ENCODE measurements around the gene PPM1F.

The PPM1F gene

GRCh38 chr22:21960200-21961126 is 7.8 kb upstream of the PPM1F start:
- DNase-seq: no peak

- no peak for DNase-seq
Observed at GRCh38 chr22:21959274-21960074, 6.8 kb upstream of the PPM1F start.

GRCh38 chr22:21958360-21959273 is 6.0 kb upstream of the PPM1F start:
- no peak for DNase-seq

- DNase-seq: peak; percentile 40 to 53 (median 43)
Observed at GRCh38 chr22:21951931-21952465, 650 bp downstream of the PPM1F start.

- DNase-seq: no peak
Observed at GRCh38 chr22:21951062-21951461, 1.6 kb downstream of the PPM1F start.

GRCh38 chr22:21949948-21950347 is 2.7 kb downstream of the PPM1F start:
- DNase-seq: no peak

- DNase-seq: no peak
Observed at GRCh38 chr22:21949569-21949918, 3.1 kb downstream of the PPM1F start.

GRCh38 chr22:21948824-21949568 is 3.7 kb downstream of the PPM1F start:
- DNase-seq: no peak

GRCh38 chr22:21948390-21948789 is 4.3 kb downstream of the PPM1F start:
- DNase-seq: no peak

GRCh38 chr22:21947040-21948014 is 5.3 kb downstream of the PPM1F start:
- peak in 2 of 3 donors; percentile 23 to 43 for DNase-seq

- no peak for DNase-seq
Observed at GRCh38 chr22:21946262-21946925, 6.3 kb downstream of the PPM1F start.

GRCh38 chr22:21945453-21946261 is 7.0 kb downstream of the PPM1F start:
- no peak for DNase-seq

GRCh38 chr22:21944871-21945270 is 7.8 kb downstream of the PPM1F start:
- no peak for DNase-seq

- peak; percentile 56 to 63 (median 58) for DNase-seq
Observed at GRCh38 chr22:21943571-21944448, 8.8 kb downstream of the PPM1F start.

- peak; percentile 89 to 96 (median 94) for DNase-seq
Observed at GRCh38 chr22:21942407-21943343, 10.0 kb downstream of the PPM1F start.

GRCh38 chr22:21941921-21942320 is 10.7 kb downstream of the PPM1F start:
- DNase-seq: no peak

- DNase-seq: peak in 2 of 3 donors; percentile 31 to 47
Observed at GRCh38 chr22:21940521-21940920, 12.1 kb downstream of the PPM1F start.
